IMR-90 (cell line): ENCODE results near the gene BTBD9. TPM values are rescaled to one million over a fixed set of nuclear protein-coding genes. Genes with fewer than 3 reads are reported as not detected.

ENCODE experiments used
- ATAC-seq: fragments of 200-7000 bp; cut with Tn5 transposase; 2 replicates; pipeline ENCODE4 v1.9.1; 2020; ENCODE audit warnings: low read depth, mild to moderate bottlenecking, moderate library complexity
- BruUV-seq: library from RNA; stranded (reverse); fragments of 400-500 nt; replicated peaks from 2 replicates; lab custom pipeline; 2021; lab: Mats Ljungman, UMichigan
- CTCF ChIA-PET: fragments of 300-600 bp; formaldehyde crosslinking; extraction: SDS; loops from one replicate; lab custom pipeline; 2021; ENCODE audit warnings: antibody characterized with exemption; lab: Yijun Ruan, JAX
- POLR2A ChIA-PET: fragments of 300-600 bp; sonication (Branson Sonifier 250); formaldehyde crosslinking; loops from one replicate; lab custom pipeline; 2022; ENCODE audit warnings: antibody characterized with exemption; ENCODE audit not compliant: unreplicated experiment; lab: Charles Lee
- DNase-seq: peaks from one replicate; pipeline ENCODE4 v3.0.0; 2013
- H2AFZ ChIP-seq: replicated peaks from 2 replicates; pipeline ENCODE3; 2013; ENCODE audit warnings: low read length, mild to moderate bottlenecking; ENCODE audit not compliant: poor library complexity
- H2AK5ac ChIP-seq: 2 replicates; pipeline ENCODE4 v1.6.1; 2013; ENCODE audit warnings: low read depth, low read length, inconsistent platforms
- H2AK9ac ChIP-seq: replicated peaks from 2 replicates; pipeline ENCODE3; 2013; ENCODE audit warnings: mild to moderate bottlenecking, low read depth, low read length, moderate library complexity; ENCODE audit not compliant: poor library complexity
- H2BK120ac ChIP-seq: 2 replicates; pipeline ENCODE4 v1.6.1; 2013; ENCODE audit warnings: low read depth, low read length, inconsistent platforms
- H2BK15ac ChIP-seq: 3 replicates; pipeline ENCODE4 v1.6.1; 2013; ENCODE audit warnings: low read depth, low read length, inconsistent platforms
- H2BK20ac ChIP-seq: 2 replicates; pipeline ENCODE4 v1.6.1; 2013; ENCODE audit warnings: low read depth, mild to moderate bottlenecking, inconsistent platforms, low read length, moderate library complexity
- H2BK5ac ChIP-seq: 2 replicates; pipeline ENCODE4 v1.6.1; 2013; ENCODE audit warnings: mild to moderate bottlenecking, low read depth, low read length, inconsistent platforms; ENCODE audit not compliant: poor library complexity, severe bottlenecking
- H3K14ac ChIP-seq: replicated peaks from 2 replicates; pipeline ENCODE4 v1.6.1; 2013; ENCODE audit warnings: low read depth, low read length, inconsistent platforms
- H3K18ac ChIP-seq: 2 replicates; pipeline ENCODE4 v1.6.1; 2013; ENCODE audit warnings: low read depth, low read length, control low read depth
- H3K23ac ChIP-seq: 2 replicates; pipeline ENCODE4 v1.6.1; 2013; ENCODE audit warnings: low read depth, low read length, inconsistent platforms
- H3K27ac ChIP-seq: 2 replicates; pipeline ENCODE4 v1.5.1; 2013; ENCODE audit warnings: mild to moderate bottlenecking, control low read depth, low read length; ENCODE audit not compliant: insufficient read depth
- H3K27me3 ChIP-seq: 2 replicates; pipeline ENCODE4 v1.6.1; 2013; ENCODE audit warnings: low read length; ENCODE audit not compliant: control insufficient read depth, insufficient read depth
- H3K36me3 ChIP-seq: 2 replicates; pipeline ENCODE4 v1.6.1; 2013; ENCODE audit warnings: low read length, mixed read lengths; ENCODE audit not compliant: control insufficient read depth, insufficient read depth
- H3K4ac ChIP-seq: 2 replicates; pipeline ENCODE4 v1.6.1; 2013; ENCODE audit warnings: low read depth, low read length, inconsistent platforms
- H3K4me1 ChIP-seq: 2 replicates; pipeline ENCODE4 v1.6.1; 2013; ENCODE audit warnings: low read length, mixed read lengths; ENCODE audit not compliant: control insufficient read depth, insufficient read depth
- H3K4me2 ChIP-seq: 2 replicates; pipeline ENCODE4 v1.6.1; 2013; ENCODE audit warnings: low read depth, mild to moderate bottlenecking, control low read depth, low read length, moderate library complexity
- H3K4me3 ChIP-seq: 2 replicates; pipeline ENCODE4 v1.5.1; 2013; ENCODE audit warnings: low read depth, mild to moderate bottlenecking, control low read depth, low read length, moderate library complexity; ENCODE audit not compliant: insufficient read depth
- H3K56ac ChIP-seq: 2 replicates; pipeline ENCODE4 v1.6.1; 2013; ENCODE audit warnings: low read length, inconsistent platforms; ENCODE audit not compliant: insufficient read depth; ENCODE audit errors: extremely low read depth
- H3K79me1 ChIP-seq, 2 experiments: 2 replicates each; pipeline ENCODE4 v1.6.1; 2013; ENCODE audit warnings: low read length in 2 of 2, inconsistent platforms in 1 of 2, low read depth in 1 of 2
- H3K9ac ChIP-seq: 2 replicates; pipeline ENCODE4 v1.6.1; 2013; ENCODE audit warnings: low read depth, low read length, control low read depth
- H3K9me1 ChIP-seq: 2 replicates; pipeline ENCODE4 v1.6.1; 2013; ENCODE audit warnings: low read length, inconsistent platforms; ENCODE audit not compliant: insufficient read depth
- H3K9me3 ChIP-seq: 2 replicates; pipeline ENCODE4 v1.6.1; 2013; ENCODE audit warnings: low read length; ENCODE audit not compliant: control insufficient read depth, insufficient read depth
- H4K20me1 ChIP-seq: 2 replicates; pipeline ENCODE4 v1.6.1; 2013; ENCODE audit warnings: low read length, inconsistent platforms; ENCODE audit not compliant: insufficient read depth
- H4K5ac ChIP-seq: 2 replicates; pipeline ENCODE4 v1.6.1; 2013; ENCODE audit warnings: mild to moderate bottlenecking, low read depth, low read length, control low read depth
- H4K8ac ChIP-seq, 2 experiments: 2 replicates each; pipeline ENCODE4 v1.6.1; 2013; ENCODE audit warnings: low read depth in 2 of 2, low read length in 2 of 2, control low read depth in 1 of 2, inconsistent platforms in 1 of 2
- H4K91ac ChIP-seq: 2 replicates; pipeline ENCODE4 v1.6.1; 2013; ENCODE audit warnings: low read depth, low read length, inconsistent platforms; ENCODE audit not compliant: insufficient read depth
- BHLHE40 ChIP-seq: fragments of 150-350 bp; IDR thresholded peaks from 2 replicates; pipeline ENCODE4 v1.6.1; 2016; ENCODE audit warnings: mild to moderate bottlenecking, low read depth, low read length
- CEBPB ChIP-seq: IDR thresholded peaks from 2 replicates; pipeline ENCODE4 v1.6.1; 2012; ENCODE audit warnings: low read depth, low read length, improper control_type of control experiment
- CHD1 ChIP-seq: IDR thresholded peaks from 2 replicates; pipeline ENCODE4 v1.6.1; 2012; ENCODE audit warnings: low read depth, low read length, improper control_type of control experiment
- CTCF ChIP-seq: conservative IDR thresholded peaks from 2 replicates; pipeline ENCODE4 v1.5.1; 2012; ENCODE audit warnings: mild to moderate bottlenecking, low read depth, low read length, improper control_type of control experiment
- MAFK ChIP-seq: IDR thresholded peaks from 2 replicates; pipeline ENCODE4 v1.6.1; 2012; ENCODE audit warnings: low read depth, low read length, improper control_type of control experiment
- MXI1 ChIP-seq: IDR thresholded peaks from 2 replicates; pipeline ENCODE4 v1.6.1; 2012; ENCODE audit warnings: low read depth, mild to moderate bottlenecking, low read length, moderate library complexity, borderline replicate concordance
- NFE2L2 ChIP-seq: fragments of 150-350 bp; IDR thresholded peaks from 2 replicates; pipeline ENCODE4 v1.6.1; 2016; ENCODE audit warnings: low read depth, mild to moderate bottlenecking, low read length
- POLR2A ChIP-seq: IDR thresholded peaks from 2 replicates; pipeline ENCODE4 v1.6.1; 2012; ENCODE audit warnings: mild to moderate bottlenecking, low read depth, low read length
- RAD21 ChIP-seq: IDR thresholded peaks from 2 replicates; pipeline ENCODE4 v1.6.1; 2012; ENCODE audit warnings: low read length, improper control_type of control experiment
- RCOR1 ChIP-seq: IDR thresholded peaks from 2 replicates; pipeline ENCODE4 v1.6.1; 2012; ENCODE audit warnings: mild to moderate bottlenecking, low read length, improper control_type of control experiment; ENCODE audit not compliant: insufficient replicate concordance
- RFX5 ChIP-seq: IDR thresholded peaks from 2 replicates; pipeline ENCODE4 v1.8.0; 2012; ENCODE audit warnings: low read depth, mild to moderate bottlenecking, low read length, moderate library complexity
- SMC3 ChIP-seq: fragments of 150-350 bp; IDR thresholded peaks from 2 replicates; pipeline ENCODE4 v1.6.1; 2016; ENCODE audit warnings: low read depth, mild to moderate bottlenecking, antibody characterized with exemption, low read length, moderate library complexity
- WGBS, 2 experiments: methylation state at CpG; one replicate each; pipeline versions ENCODE4 v1.1.5 to v1.1.7; 2013; ENCODE audit warnings: missing lambda C conversion rate in 2 of 2; ENCODE audit not compliant: insufficient read length in 1 of 2; ENCODE audit errors: extremely low coverage in 2 of 2; 5-methylcytosine and 5-hydroxymethylcytosine counted together
- dilution Hi-C: fragments of 300-500 bp; cut with HindIII; formaldehyde crosslinking; loops from one replicate; pipeline ENCODE4 v1.14.3; 2018; ENCODE audit warnings: low sequenced_read_pairs; ENCODE audit not compliant: unreplicated experiment
- in situ Hi-C: fragments of 300-500 bp; cut with MboI; formaldehyde crosslinking; loops from 3 replicates; pipeline ENCODE4 v1.14.3; 2019; ENCODE audit warnings: low sequenced_read_pairs, inconsistent platforms, mixed read lengths
- intact Hi-C: fragments of 100-400 bp; cut with micrococcal nuclease; formaldehyde crosslinking; loops from 2 replicates; pipeline ENCODE4 v1.10.0; 2022
- polyA plus RNA-seq, 3 experiments: library from polyadenylated mRNA; depleted of rRNA; stranded (reverse); fragments of >200 nt; gene quantifications; 2 replicates each; pipeline ENCODE4 v1.2.3, GENCODE V29; 2012; ENCODE audit warnings: low replicate concordance in 1 of 3
- total RNA-seq: library from RNA; depleted of rRNA; stranded (reverse); fragments of >200 nt; gene quantifications from 2 replicates; pipeline ENCODE4 v1.2.3, GENCODE V29; 2012
- TF ChIP-seq, protein P1 (sequence below): fragments of 150-350 bp; IDR thresholded peaks from 2 replicates; pipeline ENCODE4 v1.6.1; 2016; ENCODE audit warnings: low read depth, mild to moderate bottlenecking, low read length, moderate library complexity, borderline replicate concordance
- TF ChIP-seq, protein P2 (sequence below): fragments of 150-350 bp; IDR thresholded peaks from 2 replicates; pipeline ENCODE4 v1.6.1; 2017; ENCODE audit warnings: mild to moderate bottlenecking, antibody characterized with exemption, low read length, low read depth

Gene BTBD9
- total and polyA plus RNA-seq, 2 of the 4 experiments (the other 2 are of a cell fraction), result 4.1 to 22.0 TPM

GRCh38 chr6:38182426-38182825, 457.3 kb downstream of the BTBD9 start:
- Histone ChIP-seq H3K9me3 (no peaks in the 10 kb centered on the region), H2AFZ (no peak overlapping the region), H3K56ac (no peak overlapping the region), H3K9ac (no peak overlapping the region), H2AK5ac (no peak overlapping the region), H2BK120ac (no peak overlapping the region), H3K27me3 (no peaks in the 10 kb centered on the region), H4K91ac (no peak overlapping the region), H3K9me1 (peaks cover 7% of the 10 kb centered on the region), H3K18ac (no peak overlapping the region), H3K79me1 (no peaks in the 10 kb centered on the region; a peak in 1 of 4 replicates), H2BK15ac (no peak overlapping the region), H3K23ac (no peak overlapping the region), H4K5ac (no peak overlapping the region), H3K36me3 (peaks cover 2% of the 10 kb centered on the region; the same call in 1 of the 2 replicates), H2AK9ac (no peak overlapping the region), H3K4me2 (no peak overlapping the region), H3K4me3 (no peak overlapping the region), H4K20me1 (no peaks in the 10 kb centered on the region; the same call in 1 of the 2 replicates), H3K14ac (no peak overlapping the region), H2BK5ac (no peak overlapping the region), H3K27ac (no peak overlapping the region), H2BK20ac (no peak overlapping the region), H4K8ac (no peak overlapping the region), H3K4me1 (no peaks in the 10 kb centered on the region), H3K4ac (no peak overlapping the region)
- dilution Hi-C loops, result no loop called here
- intact Hi-C loops, result no loop called here
- no peak for ATAC-seq
- TF ChIP-seq RFX5 (no peak), POLR2A (no peak), CHD1 (no peak), RAD21 (no peak), NFE2L2 (no peak), RCOR1 (no peak), MXI1 (no peak), SMC3 (no peak), MAFK (no peak), BHLHE40 (no peak), CTCF (no peak), CEBPB (no peak)
- TF ChIP-seq, protein P1, sequence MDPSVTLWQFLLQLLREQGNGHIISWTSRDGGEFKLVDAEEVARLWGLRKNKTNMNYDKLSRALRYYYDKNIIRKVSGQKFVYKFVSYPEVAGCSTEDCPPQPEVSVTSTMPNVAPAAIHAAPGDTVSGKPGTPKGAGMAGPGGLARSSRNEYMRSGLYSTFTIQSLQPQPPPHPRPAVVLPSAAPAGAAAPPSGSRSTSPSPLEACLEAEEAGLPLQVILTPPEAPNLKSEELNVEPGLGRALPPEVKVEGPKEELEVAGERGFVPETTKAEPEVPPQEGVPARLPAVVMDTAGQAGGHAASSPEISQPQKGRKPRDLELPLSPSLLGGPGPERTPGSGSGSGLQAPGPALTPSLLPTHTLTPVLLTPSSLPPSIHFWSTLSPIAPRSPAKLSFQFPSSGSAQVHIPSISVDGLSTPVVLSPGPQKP, result no peak
- TF ChIP-seq, protein P2, sequence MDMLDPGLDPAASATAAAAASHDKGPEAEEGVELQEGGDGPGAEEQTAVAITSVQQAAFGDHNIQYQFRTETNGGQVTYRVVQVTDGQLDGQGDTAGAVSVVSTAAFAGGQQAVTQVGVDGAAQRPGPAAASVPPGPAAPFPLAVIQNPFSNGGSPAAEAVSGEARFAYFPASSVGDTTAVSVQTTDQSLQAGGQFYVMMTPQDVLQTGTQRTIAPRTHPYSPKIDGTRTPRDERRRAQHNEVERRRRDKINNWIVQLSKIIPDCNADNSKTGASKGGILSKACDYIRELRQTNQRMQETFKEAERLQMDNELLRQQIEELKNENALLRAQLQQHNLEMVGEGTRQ, result no peak
- CTCF ChIA-PET, result no interaction called here
- in situ Hi-C loops, result no loop called here
- POLR2A ChIA-PET, result no interaction called here
- no TSS peak for BruUV-seq
- DNase-seq, result no peak
- WGBS, 2 experiments, result 100% methylated on average over 4 of the region's 6 CpGs; no CpG with 5 or more reads in 1 of the 2 experiments
